Heart left ventricle (tissue), 13 donors: ENCODE data around the gene FAM53A.

Experiments used
- CTCF ChIP-seq, 12 donors: fragments of 200-600 bp; sonication (generic) in 4 of 12; IDR thresholded peaks; one replicate each; pipeline versions ENCODE4 v1.5.0 to v1.8.0; 2018 to 2022; ENCODE audit warnings: antibody characterized with exemption in 12 of 12, mild to moderate bottlenecking in 5 of 12
- POLR2A ChIP-seq, 2 donors: fragments of 450-650 bp; IDR thresholded peaks; one replicate each; pipeline ENCODE4 v1.6.1; 2017; ENCODE audit warnings: antibody characterized with exemption in 2 of 2, mild to moderate bottlenecking in 2 of 2, moderate library complexity in 2 of 2
- donor health status: ischemic (EF 13 %, LVEDD 7.1; RV severe dilation, severe dysfunction).
- donor health status: DM: no; HTN: yes; CAD: no.
- donor health status: DM: no; HTN: no; CAD: no.
- donor health status: ischemic (EF 25% LVEDD 6.9; RV normal size, moderate dysfunction).
- donor health status: ischemic (EF 25% LVEDD 5.7; RV mildly dilated, moderate dysfunction).
- donor health status: ischemic (EF 35%, LVEDD 5.7; RV mildly dilated, moderate dysfunction).
- donor health status: nonischemic (EF 11% LVEDD 7.7; RV severe dilation, severe dysfunction).
- donor health status: DM: yes; HTN: yes; CAD: no.
- donor health status: PGD.
- donor health status: ischemic (EF 29% LVEDD 5.4; RV normal size, mild dysfunction).
- donor health status: nonischemic (EF 23%, LVEDD 6.1; RV moderate dilation, normal function).

- TF ChIP-seq POLR2A (IDR thresholded peaks at IDR 0.05) (no peak), CTCF (IDR thresholded peaks at IDR 0.05) (no peak)
Observed at GRCh38 chr4:1703867-1704266, 19.8 kb upstream of the FAM53A start.
